ENCODE measurements around the gene ATM.
A peak's percentile ranks its signal among the peaks of the same experiment; 100 is the strongest.

DNA sequence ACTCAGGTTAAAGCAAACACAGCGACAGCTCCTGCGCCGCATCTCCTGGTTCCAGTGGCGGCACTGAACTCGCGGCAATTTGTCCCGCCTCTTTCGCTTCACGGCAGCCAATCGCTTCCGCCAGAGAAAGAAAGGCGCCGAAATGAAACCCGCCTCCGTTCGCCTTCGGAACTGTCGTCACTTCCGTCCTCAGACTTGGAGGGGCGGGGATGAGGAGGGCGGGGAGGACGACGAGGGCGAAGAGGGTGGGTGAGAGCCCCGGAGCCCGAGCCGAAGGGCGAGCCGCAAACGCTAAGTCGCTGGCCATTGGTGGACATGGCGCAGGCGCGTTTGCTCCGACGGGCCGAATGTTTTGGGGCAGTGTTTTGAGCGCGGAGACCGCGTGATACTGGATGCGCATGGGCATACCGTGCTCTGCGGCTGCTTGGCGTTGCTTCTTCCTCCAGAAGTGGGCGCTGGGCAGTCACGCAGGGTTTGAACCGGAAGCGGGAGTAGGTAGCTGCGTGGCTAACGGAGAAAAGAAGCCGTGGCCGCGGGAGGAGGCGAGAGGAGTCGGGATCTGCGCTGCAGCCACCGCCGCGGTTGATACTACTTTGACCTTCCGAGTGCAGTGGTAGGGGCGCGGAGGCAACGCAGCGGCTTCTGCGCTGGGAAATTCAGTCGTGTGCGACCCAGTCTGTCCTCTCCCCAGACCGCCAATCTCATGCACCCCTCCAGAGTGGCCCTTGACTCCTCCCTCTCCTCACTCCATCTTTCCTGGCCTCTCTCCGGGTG is at the start of gene ATM, which contains the start of gene NPAT:
- TF ChIP-seq, protein P1, sequence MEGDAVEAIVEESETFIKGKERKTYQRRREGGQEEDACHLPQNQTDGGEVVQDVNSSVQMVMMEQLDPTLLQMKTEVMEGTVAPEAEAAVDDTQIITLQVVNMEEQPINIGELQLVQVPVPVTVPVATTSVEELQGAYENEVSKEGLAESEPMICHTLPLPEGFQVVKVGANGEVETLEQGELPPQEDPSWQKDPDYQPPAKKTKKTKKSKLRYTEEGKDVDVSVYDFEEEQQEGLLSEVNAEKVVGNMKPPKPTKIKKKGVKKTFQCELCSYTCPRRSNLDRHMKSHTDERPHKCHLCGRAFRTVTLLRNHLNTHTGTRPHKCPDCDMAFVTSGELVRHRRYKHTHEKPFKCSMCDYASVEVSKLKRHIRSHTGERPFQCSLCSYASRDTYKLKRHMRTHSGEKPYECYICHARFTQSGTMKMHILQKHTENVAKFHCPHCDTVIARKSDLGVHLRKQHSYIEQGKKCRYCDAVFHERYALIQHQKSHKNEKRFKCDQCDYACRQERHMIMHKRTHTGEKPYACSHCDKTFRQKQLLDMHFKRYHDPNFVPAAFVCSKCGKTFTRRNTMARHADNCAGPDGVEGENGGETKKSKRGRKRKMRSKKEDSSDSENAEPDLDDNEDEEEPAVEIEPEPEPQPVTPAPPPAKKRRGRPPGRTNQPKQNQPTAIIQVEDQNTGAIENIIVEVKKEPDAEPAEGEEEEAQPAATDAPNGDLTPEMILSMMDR (conservative IDR thresholded peaks at IDR 0.05; ENCODE audit: low read depth, low read length) = peak; percentile 97
- no peak for TF ChIP-seq EZH2 (IDR thresholded peaks at IDR 0.05; ENCODE audit: borderline replicate concordance, low read depth, low read length, poor library complexity, severe bottlenecking)

Data from A673 (cell line).